Measurements from ENCODE around the gene CAMK2D.

Gene CAMK2D

DNA sequence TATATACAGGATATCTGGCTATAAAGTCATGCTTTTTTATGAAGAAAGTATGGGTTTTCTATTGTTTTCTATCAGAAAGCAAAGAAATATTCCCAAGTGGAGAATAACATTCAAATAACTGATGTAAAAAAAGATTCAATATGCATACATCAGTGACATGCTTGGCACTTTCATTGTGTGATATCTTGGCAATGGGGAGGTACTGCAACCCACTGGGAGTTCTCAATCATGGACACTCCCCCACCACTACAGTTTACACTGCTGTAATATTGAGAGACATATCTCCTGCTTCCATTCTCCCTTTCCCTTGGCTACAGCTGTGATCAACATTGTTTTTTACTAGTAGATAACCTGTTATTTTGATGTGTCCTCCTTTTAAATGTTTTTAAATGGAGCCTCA lies 257.8 kb downstream of the CAMK2D start:
- DNase-seq = no peak

DNA sequence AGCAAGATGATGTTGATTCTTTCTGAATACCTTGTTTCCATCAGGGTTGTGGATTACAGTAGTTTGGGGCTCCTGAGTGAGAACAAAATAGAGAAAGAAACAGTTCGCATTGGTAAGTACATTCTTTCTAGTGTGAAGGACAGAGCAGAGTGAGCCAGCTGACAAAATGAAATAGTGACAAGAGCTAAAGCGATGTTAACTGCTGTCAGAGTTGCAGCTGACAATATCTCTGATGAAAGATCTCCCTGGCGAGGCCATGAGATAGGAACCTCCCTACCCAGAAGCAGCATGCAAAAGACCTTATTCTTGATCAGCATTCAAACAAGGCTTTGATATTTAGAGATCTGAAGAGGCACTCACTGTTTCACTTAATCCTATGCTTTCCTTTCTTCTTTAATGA lies 258.6 kb downstream of the CAMK2D start:
- no peak for DNase-seq

DNA sequence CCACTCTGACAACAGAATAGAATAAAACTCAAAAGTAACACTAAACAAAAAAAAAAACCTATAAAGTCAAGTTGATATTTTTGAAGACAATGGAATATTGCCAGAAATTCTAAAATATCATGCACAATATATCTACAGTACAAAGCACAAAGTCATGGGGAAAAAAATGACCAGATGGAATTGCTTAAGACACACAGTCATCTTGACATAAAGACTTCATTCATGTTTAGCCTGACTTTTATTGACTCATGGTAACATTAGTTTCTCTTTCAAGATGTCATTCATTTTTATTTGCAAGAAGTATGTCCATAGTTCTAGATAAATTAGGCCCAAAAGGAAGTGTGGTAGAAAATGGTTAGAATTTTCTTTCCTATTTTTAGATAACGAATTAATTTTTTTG lies 259.1 kb downstream of the CAMK2D start:
- no peak for DNase-seq

DNA sequence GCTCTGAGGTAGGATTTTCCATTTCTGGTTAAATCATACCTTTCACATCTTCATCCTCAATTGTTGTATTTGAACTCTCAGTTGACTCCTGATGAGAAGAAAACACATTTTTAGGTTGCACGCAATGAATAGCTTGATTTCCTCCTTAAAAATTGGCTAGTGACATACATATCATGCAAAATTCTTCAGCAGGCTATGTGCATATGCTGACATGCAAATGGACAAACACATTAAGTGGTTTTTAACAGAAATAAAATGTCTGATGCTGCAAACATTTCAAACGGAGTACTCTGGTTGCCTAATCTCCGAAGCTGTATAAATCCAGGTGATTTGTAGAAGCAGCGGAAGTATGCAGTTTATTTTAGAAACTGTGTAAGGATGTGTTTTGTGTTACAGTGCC lies 261.1 kb downstream of the CAMK2D start:
- no peak for DNase-seq

DNA sequence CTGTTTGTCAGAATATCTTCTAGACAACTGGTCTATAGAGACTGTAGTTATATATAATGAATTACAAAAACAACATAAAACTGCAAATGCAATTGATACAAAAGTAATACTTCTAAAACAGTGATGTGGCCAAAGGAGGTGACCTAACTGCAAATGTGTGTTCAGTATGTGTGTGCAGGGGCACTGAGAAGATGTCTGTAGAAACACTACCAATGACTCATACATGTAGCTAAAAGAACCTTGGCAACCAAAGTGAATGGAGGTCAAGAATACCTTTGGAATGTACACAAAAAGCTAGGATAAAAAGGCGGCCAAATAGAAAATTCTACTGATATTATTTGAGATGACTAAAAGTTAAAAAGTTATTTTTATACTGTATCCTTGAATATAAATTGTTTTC lies 261.8 kb downstream of the CAMK2D start:
- no peak for DNase-seq

DNA sequence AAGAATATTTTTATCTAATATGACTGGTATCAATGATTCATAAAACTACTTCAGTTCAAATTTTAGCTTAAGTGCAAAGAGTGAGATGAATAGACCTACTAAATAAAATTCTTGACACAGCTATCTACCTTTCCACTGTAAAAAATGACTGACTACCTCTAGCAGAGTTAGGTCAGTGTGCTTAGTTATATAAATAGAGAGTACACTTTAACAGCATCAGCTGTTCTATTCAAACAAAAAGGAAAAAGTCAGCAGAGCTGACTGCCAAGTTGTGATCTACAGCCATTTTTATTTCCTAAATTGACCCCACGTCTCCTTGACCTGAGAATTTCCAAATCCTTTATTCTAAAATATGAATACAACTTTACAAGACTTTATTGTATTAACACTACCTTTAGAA lies 262.4 kb downstream of the CAMK2D start:
- DNase-seq = no peak

DNA sequence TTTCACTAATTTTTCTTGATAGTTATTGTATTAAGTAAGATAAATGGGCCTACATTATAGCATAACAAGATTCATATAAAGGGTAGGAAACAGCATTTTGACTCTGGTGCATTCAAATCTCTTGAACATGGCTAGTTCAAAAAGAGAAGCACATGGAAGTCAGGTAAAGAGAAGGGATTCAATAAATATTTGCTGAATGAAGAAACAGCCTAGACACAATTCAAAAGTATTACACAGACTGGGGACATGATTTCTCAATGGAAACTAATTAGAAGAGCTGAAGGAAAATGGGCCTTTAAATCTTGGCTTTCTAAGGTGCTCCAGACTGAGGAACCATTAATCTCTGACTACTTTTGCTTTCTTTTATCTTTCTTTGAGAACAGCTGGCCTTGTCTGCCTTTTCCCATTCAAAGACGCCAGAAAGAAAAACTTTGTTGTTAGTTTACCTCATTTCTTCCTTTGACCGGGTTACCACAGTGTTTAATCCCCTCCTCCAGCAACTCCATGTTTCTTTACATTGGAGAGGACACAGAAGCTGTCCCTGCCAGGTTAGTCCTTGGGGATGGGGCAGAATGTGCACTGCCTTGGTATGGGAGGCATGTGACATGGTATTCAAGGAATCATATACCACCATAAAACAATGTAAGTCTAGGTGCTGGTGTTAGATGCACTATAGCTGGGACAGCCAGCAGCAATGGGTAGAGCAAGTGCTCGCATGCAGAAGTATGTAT lies 264.2 kb downstream of the CAMK2D start:
- DNase-seq = no peak

DNA sequence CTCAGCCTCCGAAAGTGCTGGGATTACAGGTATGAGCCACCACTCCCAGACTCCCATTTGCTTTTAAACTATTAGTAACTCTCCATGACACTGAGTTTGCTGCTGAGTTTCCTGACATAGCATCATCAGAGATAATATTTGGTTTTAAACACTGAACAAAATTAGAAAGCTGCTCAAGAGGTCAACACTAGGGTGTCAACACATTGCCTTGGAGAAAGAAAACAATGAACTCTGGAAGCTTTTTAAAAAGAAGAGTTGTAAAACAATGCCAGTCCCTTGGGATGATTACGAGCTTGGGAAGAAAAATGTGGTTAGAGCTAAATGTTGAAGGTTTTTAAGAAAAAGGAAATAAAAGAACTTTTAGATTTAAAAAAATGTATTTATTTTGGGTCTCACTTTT lies 264.8 kb downstream of the CAMK2D start:
- DNase-seq = no peak

DNA sequence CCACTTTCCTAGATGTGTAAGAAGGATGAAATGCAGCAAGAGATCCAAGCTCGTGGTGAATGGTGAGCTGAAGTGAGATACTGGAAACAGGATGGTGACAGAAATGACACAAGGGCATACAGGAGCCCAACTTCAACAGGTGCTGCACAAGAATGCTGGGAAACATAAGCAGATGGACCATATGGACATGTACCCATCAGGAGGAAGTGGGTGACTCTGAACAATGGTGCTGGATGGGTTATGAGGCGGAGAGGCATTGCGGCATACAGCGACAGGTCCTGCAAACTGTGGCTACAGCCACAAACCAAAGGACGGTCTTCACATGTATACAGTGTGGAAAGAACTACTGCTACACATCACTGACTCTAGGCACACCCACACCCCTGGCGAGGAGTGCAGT lies 265.7 kb downstream of the CAMK2D start:
- DNase-seq = no peak

DNA sequence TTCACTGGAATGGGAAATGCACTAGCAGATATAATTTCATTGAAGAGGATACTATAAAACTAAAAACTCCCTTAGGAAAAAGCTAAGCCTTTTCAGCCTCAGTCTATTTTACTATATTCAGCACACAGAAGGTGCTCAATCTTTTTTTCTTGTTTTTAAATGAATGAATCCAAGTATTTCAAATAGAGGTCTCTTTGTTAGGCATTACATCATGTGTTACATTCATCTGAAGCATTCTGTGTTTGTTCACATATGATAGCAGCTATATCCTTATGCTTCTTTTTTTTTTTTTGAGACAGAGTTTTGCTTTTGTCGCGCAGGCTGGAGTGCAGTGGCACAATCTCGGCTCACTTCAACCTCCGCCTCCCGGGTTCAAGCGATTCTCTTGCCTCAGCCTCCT lies 278.4 kb downstream of the CAMK2D start:
- no peak for DNase-seq

DNA sequence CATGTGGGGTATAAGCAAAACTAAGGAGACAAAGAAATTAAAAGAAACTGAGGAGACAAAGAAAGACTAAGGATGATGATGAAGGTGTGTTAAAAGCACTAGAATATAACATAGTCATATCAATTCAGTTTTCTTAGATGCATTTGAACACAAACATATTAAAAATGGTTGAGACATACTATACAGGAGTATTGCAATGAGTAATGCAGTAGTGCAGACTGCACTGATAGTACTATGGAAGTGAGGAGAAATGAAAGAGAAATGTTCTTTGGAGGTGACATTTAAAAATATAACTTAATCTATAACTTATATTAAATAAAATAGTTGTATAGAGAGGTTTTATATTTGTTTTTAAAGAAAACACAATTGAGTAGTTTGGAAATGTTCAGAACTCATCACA lies 279.2 kb downstream of the CAMK2D start:
- DNase-seq = no peak

DNA sequence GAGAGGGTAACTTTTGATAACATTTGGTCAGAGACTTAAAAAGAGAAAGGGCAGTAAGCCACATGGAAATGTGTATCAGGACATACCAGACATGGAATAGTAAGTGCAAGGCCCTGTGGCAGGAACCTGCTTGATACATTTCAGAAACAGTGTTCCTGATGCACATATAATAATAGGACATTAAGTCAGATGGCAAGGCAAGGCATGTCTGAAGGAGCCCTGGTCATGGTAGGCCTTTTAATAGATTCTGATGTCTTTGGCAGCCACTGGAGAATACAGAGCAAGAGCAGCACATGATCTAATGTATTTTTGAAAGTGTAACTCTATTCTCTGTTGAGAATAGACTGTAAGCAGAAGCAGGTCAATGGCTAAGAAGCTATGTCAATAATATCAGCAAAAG lies 279.7 kb downstream of the CAMK2D start:
- no peak for DNase-seq

DNA sequence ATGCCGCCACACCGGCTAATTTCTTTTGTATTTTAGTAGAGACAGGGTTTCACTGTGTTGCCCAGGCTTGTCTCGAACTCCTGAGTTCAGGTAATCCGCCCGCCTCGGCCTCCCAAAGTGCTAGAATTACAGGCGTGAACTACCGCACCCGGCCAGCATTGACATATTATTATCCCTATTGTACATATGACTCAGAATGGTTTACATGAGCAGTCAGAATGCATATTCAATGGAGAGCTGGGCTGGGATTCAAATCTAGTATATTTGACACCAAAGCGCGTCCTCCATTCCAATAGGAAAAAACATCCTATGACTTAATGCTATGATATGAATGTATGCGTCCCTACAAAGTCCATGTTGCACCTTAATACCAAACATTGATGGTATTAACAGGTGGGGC lies 281.4 kb downstream of the CAMK2D start:
- DNase-seq = no peak

DNA sequence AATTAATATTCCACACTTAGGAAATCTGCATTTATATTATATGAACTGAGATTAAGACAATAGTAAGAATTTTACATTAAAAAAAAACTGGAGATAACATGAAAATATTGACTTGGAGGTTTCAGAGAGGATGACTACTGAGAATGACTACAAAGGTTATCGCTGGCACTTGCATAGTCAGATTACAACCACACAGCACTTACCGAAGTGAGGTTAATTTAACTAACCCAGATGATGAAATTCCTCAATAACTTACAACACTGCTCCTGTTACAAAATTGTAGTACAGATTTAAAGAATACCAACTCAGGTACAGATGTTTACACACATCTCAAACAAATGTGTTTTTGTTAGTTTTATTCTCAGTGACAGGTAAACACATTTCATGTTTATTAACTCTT lies 283.5 kb downstream of the CAMK2D start:
- DNase-seq = no peak

DNA sequence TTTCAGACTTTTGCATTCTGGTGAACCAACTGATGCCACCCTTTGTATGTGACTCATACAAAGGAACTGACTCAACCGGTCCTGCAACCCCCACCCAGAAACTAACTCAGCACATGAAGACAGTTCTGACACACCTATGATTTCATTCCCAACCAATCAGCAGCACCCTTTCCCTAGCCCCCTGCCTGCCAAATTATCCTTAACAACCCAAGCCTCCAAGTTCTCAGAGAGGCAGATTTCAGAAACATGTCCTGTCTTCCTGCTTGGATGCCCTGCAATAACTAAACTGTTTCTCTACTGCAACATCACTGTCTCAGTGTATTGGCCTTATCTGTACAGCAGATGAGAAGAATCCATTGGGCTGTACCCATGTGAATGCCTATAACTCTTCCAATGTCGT lies 284.7 kb downstream of the CAMK2D start:
- no peak for DNase-seq

DNA sequence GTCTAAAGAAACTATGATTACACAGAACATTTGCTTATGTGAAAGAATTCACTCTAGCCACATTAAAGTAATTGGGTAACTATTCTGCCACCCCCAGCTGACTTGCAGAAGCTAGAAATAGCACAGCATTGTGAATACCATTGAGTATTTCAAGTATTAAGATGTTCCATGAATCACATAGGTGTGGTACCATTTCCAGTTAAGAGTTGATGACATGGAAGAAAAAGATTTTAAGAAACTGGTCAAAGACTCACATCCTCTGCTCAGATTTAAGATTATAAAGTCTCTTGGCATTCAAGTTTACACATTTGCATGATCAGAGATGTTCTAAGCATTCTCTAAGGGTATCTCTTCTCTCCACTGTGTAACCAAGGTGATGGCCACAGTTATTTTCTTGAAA lies 287.5 kb downstream of the CAMK2D start:
- no peak for DNase-seq

DNA sequence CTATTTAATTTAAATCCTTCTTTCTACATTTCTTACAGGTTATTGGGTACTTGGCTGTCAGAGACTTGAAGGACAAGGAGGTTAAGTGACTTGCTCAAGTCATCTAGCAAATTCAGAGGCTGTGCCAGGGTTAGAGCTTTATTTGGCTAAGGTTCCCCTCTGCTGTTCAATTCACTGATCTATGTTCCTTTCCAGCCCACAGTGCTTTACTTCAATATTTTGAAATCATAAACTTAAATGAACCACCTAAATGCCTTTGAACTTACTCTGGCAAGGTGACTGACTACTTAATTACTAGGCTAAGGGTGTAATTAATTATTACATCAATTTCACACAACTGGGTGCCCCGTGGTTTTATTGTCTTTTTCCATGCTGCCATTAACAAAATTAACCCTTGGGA lies 288.7 kb downstream of the CAMK2D start:
- DNase-seq = no peak

DNA sequence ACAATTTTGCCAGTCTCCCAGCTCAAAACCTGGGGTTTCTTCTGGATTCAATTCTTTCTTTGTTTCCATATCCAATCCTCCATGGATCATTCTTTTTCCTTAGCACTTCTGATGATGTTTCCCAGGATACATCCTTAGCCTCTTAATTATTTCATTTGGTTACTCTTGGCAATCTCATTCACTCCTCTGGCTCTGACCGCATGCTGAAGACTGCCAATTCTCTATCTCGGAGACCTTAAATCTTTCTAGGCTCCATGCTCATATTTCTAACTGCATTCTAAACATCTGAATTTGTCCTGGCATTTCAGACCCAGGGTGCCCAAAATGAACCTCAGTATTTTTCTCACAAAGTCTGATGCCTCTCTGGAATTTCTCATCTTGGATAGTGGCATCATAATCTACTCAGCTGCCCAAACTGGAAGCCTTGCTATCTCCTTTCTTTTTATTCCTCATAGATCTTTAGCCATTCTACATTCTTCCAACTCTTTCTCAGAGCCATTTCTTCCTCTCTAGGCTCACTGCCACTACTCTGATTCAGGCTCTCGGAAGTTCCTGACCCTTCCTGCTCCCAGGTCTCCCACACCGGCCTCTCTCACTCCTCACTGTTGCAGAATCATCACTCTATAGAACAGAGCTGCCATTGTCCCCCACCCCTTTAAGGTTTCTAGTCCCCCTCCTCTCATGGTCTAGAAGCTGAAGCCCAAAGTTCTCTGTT lies 290.2 kb downstream of the CAMK2D start:
- no peak for DNase-seq

DNA sequence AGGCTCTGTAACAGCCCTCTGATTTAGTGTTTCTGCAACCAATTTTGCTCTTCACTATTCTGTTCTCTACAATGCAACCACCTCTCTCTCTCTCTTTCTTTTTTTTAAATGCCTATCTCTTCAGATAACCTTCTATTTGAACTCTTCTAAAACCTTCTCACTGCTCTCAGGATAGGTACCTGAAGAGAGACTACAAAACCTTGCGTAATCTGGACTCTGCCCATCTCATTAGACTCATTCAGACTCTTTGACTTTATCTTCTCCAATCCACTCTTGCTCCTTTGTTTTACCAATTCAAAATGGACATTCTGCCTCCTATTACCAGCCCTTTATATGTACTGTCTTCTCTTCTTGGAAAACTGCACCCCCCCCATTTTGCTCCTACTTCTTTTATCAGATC lies 291.6 kb downstream of the CAMK2D start:
- DNase-seq = no peak

DNA sequence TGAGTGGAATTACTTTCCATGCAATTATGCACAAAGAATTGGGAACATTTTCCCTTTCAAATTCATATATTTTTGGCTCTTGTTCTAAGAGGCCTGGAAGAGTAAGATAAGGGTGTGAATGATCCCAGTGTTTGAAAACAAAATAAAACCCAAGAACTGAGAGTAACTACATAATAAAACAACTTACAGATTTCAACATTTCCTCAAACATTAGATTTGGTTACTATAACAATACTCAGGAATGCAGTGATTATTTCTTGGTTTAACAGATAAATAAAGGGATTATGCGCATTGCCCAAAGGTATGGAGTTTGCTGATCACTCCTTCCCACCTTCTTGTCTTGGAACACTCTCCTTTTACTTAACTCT lies 292.5 kb downstream of the CAMK2D start:
- no peak for DNase-seq

DNA sequence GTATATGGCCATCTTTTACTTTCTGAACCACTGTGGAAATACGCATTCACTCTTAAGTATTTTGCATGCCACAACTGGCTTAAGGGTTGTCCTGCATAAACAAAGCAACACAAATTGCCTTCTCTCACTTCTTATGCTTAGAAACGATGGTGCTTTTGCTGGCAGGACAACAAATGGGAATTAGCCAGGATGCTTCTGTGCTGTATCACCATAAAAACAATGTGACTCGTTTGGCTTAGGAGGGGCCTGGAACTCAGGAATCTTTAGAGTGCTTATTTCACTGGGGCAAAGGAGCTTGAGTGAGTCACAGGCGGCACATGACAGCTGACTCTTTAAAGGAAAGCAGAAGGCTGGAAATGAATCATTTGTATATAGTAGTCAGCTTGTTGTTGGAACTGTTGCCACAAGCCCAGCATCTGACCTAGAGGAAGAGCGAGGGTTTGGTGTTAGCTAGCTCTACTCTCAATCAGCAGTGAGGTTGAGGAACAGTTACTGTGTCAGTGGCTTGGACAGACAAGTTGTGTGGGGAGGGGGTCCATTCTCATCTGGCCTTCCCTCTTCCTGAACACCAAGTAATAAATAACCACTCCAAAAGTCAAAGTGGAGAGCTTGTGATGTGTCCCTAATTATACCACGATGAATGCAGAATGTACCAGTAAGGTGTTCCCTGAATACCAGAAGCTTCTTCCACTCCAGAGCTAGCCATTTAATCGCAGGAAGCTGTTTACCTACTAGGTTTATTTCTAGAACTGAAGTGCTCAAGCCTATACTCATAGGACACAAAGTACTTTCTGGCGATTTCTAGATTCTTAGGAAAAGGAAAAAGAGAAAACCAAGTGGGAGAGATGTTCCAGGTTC lies 293.1 kb downstream of the CAMK2D start:
- no peak for DNase-seq

DNA sequence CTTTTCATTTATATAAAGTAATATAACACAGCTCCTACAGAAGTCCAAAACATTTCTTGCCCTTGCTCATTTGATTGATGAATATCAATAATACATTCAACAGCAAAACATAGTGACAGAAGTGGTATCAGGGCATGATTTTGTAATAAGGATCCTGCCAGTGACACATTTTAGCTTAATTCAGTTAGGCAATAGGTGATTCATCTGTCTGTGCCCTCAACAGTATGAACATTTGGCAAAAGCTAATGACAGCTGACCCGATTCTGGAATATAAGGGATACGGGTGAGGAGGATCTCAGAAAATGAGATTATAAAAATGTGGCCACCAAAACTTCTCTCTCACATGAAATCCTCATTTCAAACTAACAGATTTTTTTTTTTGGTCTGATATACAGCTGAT lies 294.0 kb downstream of the CAMK2D start:
- no peak for DNase-seq

DNA sequence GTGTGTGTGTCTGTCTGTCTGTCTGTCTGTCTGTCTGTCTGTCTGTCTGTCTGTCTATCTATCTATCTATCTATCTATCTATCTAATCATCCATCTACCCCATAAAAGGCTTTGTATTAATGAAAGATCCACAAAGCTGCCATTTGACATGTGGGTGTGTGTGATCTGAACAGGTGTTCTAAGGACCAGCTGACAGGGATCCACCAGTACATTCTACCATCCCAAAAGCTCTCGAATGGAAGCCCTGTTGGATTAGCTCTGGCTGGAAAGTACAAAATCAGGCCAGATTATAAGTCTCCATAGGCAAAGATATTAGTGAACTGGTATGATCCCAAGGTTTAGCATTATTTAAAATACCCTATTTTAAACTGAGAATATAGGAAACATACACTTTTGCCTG lies 299.3 kb downstream of the CAMK2D start:
- DNase-seq = no peak

DNA sequence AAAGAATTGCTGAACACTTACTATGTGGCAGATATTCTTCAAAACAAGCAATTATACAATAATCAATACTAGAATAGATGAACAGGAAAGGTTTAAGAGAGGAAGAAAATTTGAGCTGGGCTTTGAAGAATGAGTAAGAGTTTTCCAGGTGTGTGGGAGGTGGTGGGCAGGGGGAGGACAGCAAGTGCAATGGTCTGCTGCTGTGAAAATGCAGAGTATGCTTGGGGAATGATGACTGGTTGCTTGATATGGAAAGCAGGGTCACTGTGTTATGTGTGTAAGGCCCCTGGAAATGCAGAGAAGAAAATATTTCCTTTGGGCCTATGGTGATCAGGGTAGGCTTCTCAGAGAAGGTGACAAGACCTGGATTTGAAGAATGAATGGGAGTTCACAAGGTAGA lies 300.3 kb downstream of the CAMK2D start:
- DNase-seq = no peak
